Measurements from ENCODE around the gene HIF3A.

GRCh38 chr19:46295401-46296201, 1.2 kb upstream of the HIF3A start:
- TF ChIP-seq POLR2A (IDR thresholded peaks at IDR 0.05) (no peak), CTCF (IDR thresholded peaks at IDR 0.05) (no peak), POLR2AphosphoS5 (IDR thresholded peaks at IDR 0.05) (no peak)

All from gastroesophageal sphincter (tissue), 3 donors.